Gastroesophageal sphincter (tissue), 3 donors: ENCODE data around the gene INO80E.

ENCODE experiments used
- CTCF ChIP-seq, 4 experiments: fragments of 200-600 bp in 2 of 4; fragments of 450-650 bp in 2 of 4; sonication (generic) in 1 of 4; IDR thresholded peaks; one replicate each; pipeline ENCODE4 v1.5.1; 2017 to 2019; ENCODE audit warnings: antibody characterized with exemption in 4 of 4, mild to moderate bottlenecking in 2 of 4, moderate library complexity in 2 of 4
- POLR2A ChIP-seq, 2 donors: fragments of 450-650 bp; IDR thresholded peaks; one replicate each; pipeline ENCODE4 v1.6.1; 2017; ENCODE audit warnings: antibody characterized with exemption in 2 of 2, mild to moderate bottlenecking in 2 of 2, moderate library complexity in 1 of 2
- POLR2AphosphoS5 ChIP-seq: sonication (generic); formaldehyde crosslinking; IDR thresholded peaks from one replicate; pipeline ENCODE4 v1.6.1; 2017; ENCODE audit warnings: antibody characterized with exemption

GRCh38 chr16:30032083-30032819, 36.2 kb downstream of the INO80E start:
- TF ChIP-seq CTCF (IDR thresholded peaks at IDR 0.05): peak in 3 of 4 experiments; percentile 50 to 66 (median 53)
- no peak for TF ChIP-seq POLR2A (IDR thresholded peaks at IDR 0.05)
- TF ChIP-seq POLR2AphosphoS5: no peak
